AG04450 (cell line): Measurements from ENCODE around the gene METTL26. TPM values are rescaled to one million over a fixed set of nuclear protein-coding genes. Genes with fewer than 3 reads are reported as not detected.

Source experiments
- CTCF ChIA-PET: fragments of 300-600, 350-600 bp; formaldehyde crosslinking; extraction: SDS; loops from one replicate; lab custom pipeline; 2022; ENCODE audit warnings: antibody characterized with exemption, inconsistent platforms; lab: Charles Lee
- POLR2A ChIA-PET: fragments of 350-600 bp; formaldehyde crosslinking; extraction: SDS; loops from one replicate; lab custom pipeline; 2021; ENCODE audit warnings: antibody characterized with exemption, inconsistent platforms; lab: Yijun Ruan, JAX
- DNase-seq: peaks from one replicate; pipeline ENCODE4 v3.0.0-alpha.2; 2011; ENCODE audit warnings: low read depth, low spot score
- H3K27ac ChIP-seq: one replicate; pipeline ENCODE4 v1.5.1; 2012; ENCODE audit warnings: low read depth, low read length, control low read depth
- H3K27me3 ChIP-seq: one replicate; pipeline ENCODE4 v1.6.0; 2012; ENCODE audit warnings: low read length; ENCODE audit not compliant: control insufficient read depth, insufficient read depth
- H3K4me3 ChIP-seq: 2 replicates; pipeline ENCODE4 v1.5.1; 2011; ENCODE audit warnings: mild to moderate bottlenecking, low read depth, low read length, control low read depth
- H3K9me3 ChIP-seq: 2 replicates; pipeline ENCODE4 v1.5.1; 2012; ENCODE audit warnings: low read length; ENCODE audit not compliant: control insufficient read depth, insufficient read depth
- polyA plus RNA-seq: library from polyadenylated mRNA; depleted of rRNA; stranded (reverse); fragments of >200 nt; gene quantifications from 2 replicates; pipeline ENCODE4 v1.2.3, GENCODE V29; 2011
- TF ChIP-seq, protein P1 (sequence below): IDR thresholded peaks from 2 replicates; pipeline ENCODE4 v1.5.1; 2011; ENCODE audit warnings: low read depth, low read length, control low read depth, inconsistent platforms

The METTL26 gene
- polyA plus RNA-seq, 1 experiment = 58.3 TPM

DNA sequence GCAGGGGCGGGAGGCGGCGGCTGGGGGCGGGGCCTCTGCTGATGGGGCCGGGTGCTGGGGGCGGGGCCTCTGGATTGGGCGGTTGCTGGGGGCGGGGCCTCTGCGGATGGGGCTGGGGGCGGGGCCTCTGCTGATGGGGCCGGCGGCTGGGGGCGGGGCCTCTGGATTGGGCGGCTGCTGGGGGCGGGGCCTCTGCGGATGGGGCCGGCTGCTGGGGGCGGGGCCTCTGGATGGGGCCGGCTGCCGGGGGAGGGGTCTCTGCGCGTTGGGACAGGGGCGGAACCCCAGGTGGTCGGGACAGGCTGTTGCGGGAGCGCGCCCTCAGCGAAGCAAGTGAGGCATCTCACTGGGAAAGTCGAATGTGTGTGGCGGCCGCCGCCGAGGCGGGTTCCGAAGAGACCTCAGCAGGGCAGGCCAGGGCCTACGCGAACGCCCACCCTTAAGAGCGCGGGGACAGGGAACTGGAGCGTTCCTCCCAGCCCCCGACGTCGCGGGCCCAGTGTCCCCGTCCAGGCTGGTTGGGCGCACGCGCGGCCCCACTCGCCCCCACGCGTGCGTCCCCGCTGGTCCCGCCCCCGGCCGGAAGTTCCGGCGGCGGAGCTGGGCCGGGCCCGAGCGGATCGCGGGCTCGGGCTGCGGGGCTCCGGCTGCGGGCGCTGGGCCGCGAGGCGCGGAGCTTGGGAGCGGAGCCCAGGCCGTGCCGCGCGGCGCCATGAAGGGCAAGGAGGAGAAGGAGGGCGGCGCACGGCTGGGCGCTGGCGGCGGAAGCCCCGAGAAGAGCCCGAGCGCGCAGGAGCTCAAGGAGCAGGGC is 43.9 kb upstream of the METTL26 start, which contains the start of gene STUB1:
TSS of gene STUB1 (plus strand) at position 597 of the 811 bp plus-strand sequence. CDS start at position 713, 116 bp downstream.
- DNase-seq = peak; percentile 54
- TF ChIP-seq, protein P1, sequence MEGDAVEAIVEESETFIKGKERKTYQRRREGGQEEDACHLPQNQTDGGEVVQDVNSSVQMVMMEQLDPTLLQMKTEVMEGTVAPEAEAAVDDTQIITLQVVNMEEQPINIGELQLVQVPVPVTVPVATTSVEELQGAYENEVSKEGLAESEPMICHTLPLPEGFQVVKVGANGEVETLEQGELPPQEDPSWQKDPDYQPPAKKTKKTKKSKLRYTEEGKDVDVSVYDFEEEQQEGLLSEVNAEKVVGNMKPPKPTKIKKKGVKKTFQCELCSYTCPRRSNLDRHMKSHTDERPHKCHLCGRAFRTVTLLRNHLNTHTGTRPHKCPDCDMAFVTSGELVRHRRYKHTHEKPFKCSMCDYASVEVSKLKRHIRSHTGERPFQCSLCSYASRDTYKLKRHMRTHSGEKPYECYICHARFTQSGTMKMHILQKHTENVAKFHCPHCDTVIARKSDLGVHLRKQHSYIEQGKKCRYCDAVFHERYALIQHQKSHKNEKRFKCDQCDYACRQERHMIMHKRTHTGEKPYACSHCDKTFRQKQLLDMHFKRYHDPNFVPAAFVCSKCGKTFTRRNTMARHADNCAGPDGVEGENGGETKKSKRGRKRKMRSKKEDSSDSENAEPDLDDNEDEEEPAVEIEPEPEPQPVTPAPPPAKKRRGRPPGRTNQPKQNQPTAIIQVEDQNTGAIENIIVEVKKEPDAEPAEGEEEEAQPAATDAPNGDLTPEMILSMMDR = no peak
- Histone ChIP-seq H3K27me3 (no peaks in the 10 kb centered on the region), H3K9me3 (peaks cover 10% of the 10 kb centered on the region; the same call in 1 of the 2 replicates), H3K27ac (peak within 1 kb of the TSS; percentile 82), H3K4me3 (peak within 1 kb of the TSS; percentile 73)
- ChIA-PET CTCF (no interaction called here), POLR2A (interaction anchor here (0.8 to 1.6 kb wide), 3 partner anchors 10 to 13 kb away, joined by 4 to 10 read pairs (median 4); partner anchors contain the start of gene WDR24)

- POLR2A ChIA-PET = interaction anchor here (0.6 to 0.9 kb wide), 3 partner anchors 10 to 27 kb away, joined by 3 to 4 read pairs (median 3); no protein-coding TSS in a partner anchor
- H3K4me3 ChIP-seq = peak overlapping the region; percentile 64
- TF ChIP-seq, protein P1 = no peak
- CTCF ChIA-PET = no interaction called here
- DNase-seq = no peak
- peak overlapping the region; percentile 61 for H3K27ac ChIP-seq
- no peaks in the 10 kb centered on the region for H3K27me3 ChIP-seq
- peaks cover 7% of the 10 kb centered on the region; the same call in 1 of the 2 replicates for H3K9me3 ChIP-seq
These were observed 43.0 kb upstream of the METTL26 start for GRCh38 chr16:678858-679813.

GRCh38 chr16:678209-678857 is 42.2 kb upstream of the METTL26 start:
- POLR2A ChIA-PET = interaction anchor here (0.9 kb wide), 1 partner anchor 10 kb away, joined by 4 read pairs; no protein-coding TSS in a partner anchor
- CTCF ChIA-PET = no interaction called here
- Histone ChIP-seq H3K27ac (no peak overlapping the region), H3K9me3 (peaks cover 7% of the 10 kb centered on the region; the same call in 1 of the 2 replicates), H3K4me3 (no peak overlapping the region), H3K27me3 (no peaks in the 10 kb centered on the region)
- DNase-seq = no peak
- TF ChIP-seq, protein P1 = no peak

GRCh38 chr16:677316-678190 is 41.4 kb upstream of the METTL26 start:
- CTCF ChIA-PET = no interaction called here
- POLR2A ChIA-PET = no interaction called here
- TF ChIP-seq, protein P1 = no peak

More at GRCh38 chr16:677316-678190, 41.4 kb upstream of the METTL26 start:
- Histone ChIP-seq H3K27me3 (no peaks in the 10 kb centered on the region), H3K9me3 (peaks cover 7% of the 10 kb centered on the region; the same call in 1 of the 2 replicates), H3K4me3 (no peak overlapping the region), H3K27ac (no peak overlapping the region)
- DNase-seq = no peak
